Measurements from ENCODE around the gene EXOC4. TPM values are rescaled to one million over a fixed set of nuclear protein-coding genes. Genes with fewer than 3 reads are reported as not detected.

Gene EXOC4
- total RNA-seq, 3 donors from 2014 or later, result 88.3 to 136 (median 99.6) TPM

- TF ChIP-seq CTCF (IDR thresholded peaks at IDR 0.05) (no peak), POLR2AphosphoS5 (IDR thresholded peaks at IDR 0.05) (no peak), POLR2A (IDR thresholded peaks at IDR 0.05) (no peak)
- DNase-seq (ENCODE audit: low spot score in 2 of 2), result no peak
- Histone ChIP-seq H3K27ac (no peak overlapping the region), H3K4me1 (no peaks in the 10 kb centered on the region), H3K27me3 (no peaks in the 10 kb centered on the region), H3K36me3 (no peaks in the 10 kb centered on the region), H3K9me3 (no peaks in the 10 kb centered on the region), H3K4me3 (no peak overlapping the region)
- intact Hi-C loops (cut with DNase I; ENCODE audit: low total_unique reads), result no loop called here
These were observed 632.3 kb downstream of the EXOC4 start for GRCh38 chr7:133885213-133885612.

GRCh38 chr7:133886086-133886485 lies 633.2 kb downstream of the EXOC4 start:
- H3K27ac ChIP-seq, result no peak overlapping the region
- no peak for DNase-seq (ENCODE audit: low spot score in 2 of 2)
- TF ChIP-seq POLR2A (IDR thresholded peaks at IDR 0.05), result no peak
- no peak for TF ChIP-seq POLR2AphosphoS5 (IDR thresholded peaks at IDR 0.05)
- TF ChIP-seq CTCF (IDR thresholded peaks at IDR 0.05), result no peak
- H3K36me3 ChIP-seq, result no peaks in the 10 kb centered on the region
- no peaks in the 10 kb centered on the region for H3K27me3 ChIP-seq
- no peaks in the 10 kb centered on the region for H3K9me3 ChIP-seq
- no peak overlapping the region for H3K4me3 ChIP-seq
- no peaks in the 10 kb centered on the region for H3K4me1 ChIP-seq
- intact Hi-C loops (cut with DNase I; ENCODE audit: low total_unique reads), result no loop called here

GRCh38 chr7:133886797-133887196 lies 633.9 kb downstream of the EXOC4 start:
- Histone ChIP-seq H3K36me3 (no peaks in the 10 kb centered on the region), H3K27ac (no peak overlapping the region), H3K27me3 (no peaks in the 10 kb centered on the region), H3K4me1 (no peaks in the 10 kb centered on the region), H3K9me3 (no peaks in the 10 kb centered on the region), H3K4me3 (no peak overlapping the region)
- DNase-seq (ENCODE audit: low spot score in 2 of 2), result no peak
- intact Hi-C loops (cut with DNase I; ENCODE audit: low total_unique reads), result no loop called here
- TF ChIP-seq POLR2AphosphoS5 (IDR thresholded peaks at IDR 0.05) (no peak), CTCF (IDR thresholded peaks at IDR 0.05) (no peak), POLR2A (IDR thresholded peaks at IDR 0.05) (no peak)

- Histone ChIP-seq H3K36me3 (no peaks in the 10 kb centered on the region), H3K4me3 (no peak overlapping the region), H3K9me3 (no peaks in the 10 kb centered on the region), H3K27me3 (no peaks in the 10 kb centered on the region), H3K4me1 (no peaks in the 10 kb centered on the region), H3K27ac (no peak overlapping the region)
- intact Hi-C loops (cut with DNase I; ENCODE audit: low total_unique reads), result no loop called here
- DNase-seq (ENCODE audit: low spot score in 2 of 2), result no peak
- TF ChIP-seq CTCF (IDR thresholded peaks at IDR 0.05) (no peak), POLR2A (IDR thresholded peaks at IDR 0.05) (no peak), POLR2AphosphoS5 (IDR thresholded peaks at IDR 0.05) (no peak)
These were observed 634.6 kb downstream of the EXOC4 start for GRCh38 chr7:133887459-133887858.

GRCh38 chr7:133888061-133888930 lies 635.4 kb downstream of the EXOC4 start:
- TF ChIP-seq POLR2A (IDR thresholded peaks at IDR 0.05) (no peak), POLR2AphosphoS5 (IDR thresholded peaks at IDR 0.05) (no peak), CTCF (IDR thresholded peaks at IDR 0.05) (no peak)
- intact Hi-C loops (cut with DNase I; ENCODE audit: low total_unique reads), result no loop called here
- no peaks in the 10 kb centered on the region for H3K27me3 ChIP-seq

More at GRCh38 chr7:133888061-133888930, 635.4 kb downstream of the EXOC4 start:
- no peaks in the 10 kb centered on the region for H3K9me3 ChIP-seq
- H3K4me3 ChIP-seq, result no peak overlapping the region
- no peak overlapping the region for H3K27ac ChIP-seq
- DNase-seq (ENCODE audit: low spot score in 2 of 2), result no peak
- no peaks in the 10 kb centered on the region for H3K36me3 ChIP-seq
- no peaks in the 10 kb centered on the region for H3K4me1 ChIP-seq
